GM19372 (cell line): ENCODE measurements around the gene ITPKB.
"Not testable (repeated sequence)": the region's sequence is repeated elsewhere in the genome, so short reads cannot be mapped to it uniquely, and the experiment has no call there.

ENCODE experiments used
- ATAC-seq: cut with Tn5 transposase; IDR thresholded peaks from one replicate; pipeline ENCODE4 v1.9.1; 2021; ENCODE audit warnings: mild to moderate bottlenecking, low read depth, moderate library complexity; ENCODE audit not compliant: unreplicated experiment

The ITPKB gene

GRCh38 chr1:226761322-226761721 is 22.2 kb upstream of the ITPKB start:
- ATAC-seq = no peak

GRCh38 chr1:226754793-226755533 is 15.9 kb upstream of the ITPKB start:
- no peak for ATAC-seq

GRCh38 chr1:226754097-226754496 is 15.0 kb upstream of the ITPKB start:
- ATAC-seq = no peak

- no peak for ATAC-seq
Observed at GRCh38 chr1:226751703-226752102, 12.6 kb upstream of the ITPKB start.

GRCh38 chr1:226751214-226751613 is 12.1 kb upstream of the ITPKB start:
- no peak for ATAC-seq

GRCh38 chr1:226749467-226749866 is 10.4 kb upstream of the ITPKB start:
- no peak for ATAC-seq

- no peak for ATAC-seq
Observed at GRCh38 chr1:226748306-226748705, 9.2 kb upstream of the ITPKB start.

- not testable (repeated sequence) for ATAC-seq
Observed at GRCh38 chr1:226747519-226748263, 8.6 kb upstream of the ITPKB start.

- ATAC-seq = no peak
Observed at GRCh38 chr1:226743259-226743658, 4.2 kb upstream of the ITPKB start.

- no peak for ATAC-seq
Observed at GRCh38 chr1:226741009-226741408, 1.9 kb upstream of the ITPKB start.

GRCh38 chr1:226739696-226740065 is 599 bp upstream of the ITPKB start:
- peak; percentile 7 for ATAC-seq

- ATAC-seq = no peak
Observed at GRCh38 chr1:226738421-226738994, 574 bp downstream of the ITPKB start.

- ATAC-seq = no peak
Observed at GRCh38 chr1:226737819-226738420, 1.2 kb downstream of the ITPKB start.

- ATAC-seq = peak; percentile 40
Observed at GRCh38 chr1:226736908-226737818, 1.9 kb downstream of the ITPKB start.

- no peak for ATAC-seq
Observed at GRCh38 chr1:226736001-226736907, 2.8 kb downstream of the ITPKB start.

GRCh38 chr1:226735576-226735975 is 3.5 kb downstream of the ITPKB start:
- ATAC-seq = no peak

- no peak for ATAC-seq
Observed at GRCh38 chr1:226734611-226735153, 4.4 kb downstream of the ITPKB start.

GRCh38 chr1:226733876-226734275 is 5.2 kb downstream of the ITPKB start:
- no peak for ATAC-seq

- no peak for ATAC-seq
Observed at GRCh38 chr1:226733304-226733703, 5.8 kb downstream of the ITPKB start.
